Testis (tissue), 2 donors: ENCODE data around the gene RNASE12.

Source experiments
- CTCF ChIP-seq, 3 experiments: fragments of 450-650 bp in 2 of 3; fragments of 200-600 bp in 1 of 3; sonication (generic) in 1 of 3; IDR thresholded peaks; one replicate each; pipeline ENCODE4 v1.5.1; 2016 to 2019; ENCODE audit warnings: antibody characterized with exemption in 3 of 3, mild to moderate bottlenecking in 2 of 3, moderate library complexity in 1 of 3
- POLR2A ChIP-seq: fragments of 450-650 bp; IDR thresholded peaks from one replicate; pipeline ENCODE4 v1.6.1; 2017; ENCODE audit warnings: antibody characterized with exemption, mild to moderate bottlenecking, moderate library complexity

GRCh38 chr14:20563971-20564370, 27.2 kb downstream of the RNASE12 start:
- TF ChIP-seq POLR2A (no peak), CTCF (IDR thresholded peaks at IDR 0.05) (no peak)
